Measurements from ENCODE around the gene KRT38.

The KRT38 gene

DNA sequence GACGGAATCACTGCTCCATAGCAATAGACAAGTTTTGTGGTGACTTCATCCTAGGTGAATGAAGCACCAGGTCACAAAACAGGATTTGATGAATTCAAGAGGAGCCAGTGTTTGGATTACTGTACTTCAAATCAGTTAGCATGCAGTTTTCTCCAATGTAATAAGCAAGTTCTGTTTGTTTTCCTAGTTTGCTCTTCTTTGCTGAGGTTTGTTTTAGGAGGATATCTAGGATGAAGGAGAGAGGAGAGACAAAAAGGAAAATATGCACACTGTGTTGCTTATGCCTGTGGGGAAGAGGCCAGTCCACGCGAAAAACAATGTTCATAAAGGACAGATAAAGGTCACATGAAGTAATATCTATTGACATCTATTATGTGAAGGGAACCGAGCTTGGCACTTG lies 25.4 kb downstream of the KRT38 start:
- no peak for TF ChIP-seq CTCF (IDR thresholded peaks at IDR 0.05; ENCODE audit: low read depth, low read length)
- no peak for DNase-seq (ENCODE audit: low read depth in 2 of 2)
- H3K4me3 ChIP-seq (replicated peaks in 1 of 2; ENCODE audit: low read depth in 2 of 2, low read length in 2 of 2): no peak overlapping the region

GRCh38 chr17:41413982-41414381 lies 26.8 kb downstream of the KRT38 start:
- no peak for TF ChIP-seq CTCF (IDR thresholded peaks at IDR 0.05; ENCODE audit: low read depth, low read length)
- no peak overlapping the region for H3K4me3 ChIP-seq (replicated peaks in 1 of 2; ENCODE audit: low read depth in 2 of 2, low read length in 2 of 2)
- DNase-seq (ENCODE audit: low read depth in 2 of 2): no peak

DNA sequence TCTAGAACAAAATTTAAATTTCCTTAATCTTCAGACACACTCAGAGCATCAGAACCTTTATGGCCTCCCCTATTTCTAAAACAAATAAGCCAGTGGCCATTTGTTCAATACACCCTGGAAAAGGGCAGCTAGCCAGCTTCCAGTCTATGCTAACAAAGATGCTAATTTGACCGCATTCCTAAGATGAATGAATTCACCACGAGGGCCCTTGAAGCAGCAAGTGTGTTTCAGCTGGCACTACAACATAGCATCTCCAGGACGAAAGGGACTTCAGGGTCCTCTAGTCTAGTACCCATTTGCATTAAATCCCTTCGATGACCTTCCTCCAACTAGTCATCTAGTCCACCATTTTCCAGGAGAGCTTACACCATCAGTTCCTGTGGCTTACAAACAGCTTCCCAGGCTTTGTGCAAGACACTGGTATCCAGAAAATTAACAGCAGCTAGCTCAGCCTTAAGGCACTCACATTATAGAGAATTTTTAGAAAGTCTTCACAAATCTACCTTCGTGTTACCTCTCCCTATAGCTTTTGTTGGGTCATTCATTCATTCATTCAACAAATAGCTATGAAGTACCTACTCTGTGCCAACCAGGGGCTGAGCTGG lies 27.3 kb downstream of the KRT38 start:
- DNase-seq (ENCODE audit: low read depth in 2 of 2): no peak
- TF ChIP-seq CTCF (IDR thresholded peaks at IDR 0.05; ENCODE audit: low read depth, low read length): no peak
- no peak overlapping the region for H3K4me3 ChIP-seq (replicated peaks in 1 of 2; ENCODE audit: low read depth in 2 of 2, low read length in 2 of 2)

DNA sequence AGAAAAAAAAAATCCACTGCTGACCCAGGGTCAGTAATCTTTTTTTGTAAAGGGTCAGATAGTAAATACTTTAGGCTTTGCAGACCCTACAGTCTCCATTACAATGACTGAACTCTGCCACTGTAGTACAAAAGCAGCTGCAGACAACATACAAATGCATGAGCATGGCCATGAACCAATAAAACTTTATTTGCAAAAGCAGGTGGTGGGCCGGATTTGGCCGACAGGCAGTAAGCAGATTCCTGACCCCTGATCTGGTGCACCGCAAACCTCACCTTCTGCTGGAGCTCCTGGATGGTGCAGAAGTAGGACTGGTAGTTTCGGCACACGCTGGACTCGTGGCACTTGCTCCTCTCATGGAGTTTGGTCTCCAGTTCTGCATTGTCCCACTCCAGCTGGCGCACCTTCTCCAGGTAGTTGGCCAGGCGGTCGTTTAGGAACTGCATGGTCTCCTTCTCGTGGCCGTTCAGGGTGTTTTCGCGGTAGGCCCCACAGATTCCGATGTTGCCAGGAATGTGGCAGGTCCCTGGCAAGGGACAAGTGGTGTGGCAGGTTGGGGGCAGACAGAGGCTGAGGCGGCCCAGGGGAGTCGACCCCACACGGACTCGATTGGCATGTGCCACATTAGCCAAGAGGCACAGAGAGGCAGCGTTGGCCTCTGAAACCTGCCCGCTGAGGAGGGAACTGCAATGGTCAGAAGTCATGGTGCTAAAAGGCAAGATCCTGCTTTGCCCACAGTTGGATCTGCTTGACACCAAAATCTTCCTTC lies 29.5 kb downstream of the KRT38 start:
- TF ChIP-seq CTCF (IDR thresholded peaks at IDR 0.05; ENCODE audit: low read depth, low read length): no peak
- H3K4me3 ChIP-seq (replicated peaks in 1 of 2; ENCODE audit: low read depth in 2 of 2, low read length in 2 of 2): no peak overlapping the region
- no peak for DNase-seq (ENCODE audit: low read depth in 2 of 2)

GRCh38 chr17:41407226-41407625 lies 33.6 kb downstream of the KRT38 start:
- no peak for DNase-seq (ENCODE audit: low read depth in 2 of 2)
- TF ChIP-seq CTCF (IDR thresholded peaks at IDR 0.05; ENCODE audit: low read depth, low read length): no peak
- H3K4me3 ChIP-seq (replicated peaks in 1 of 2; ENCODE audit: low read depth in 2 of 2, low read length in 2 of 2): no peak overlapping the region

- DNase-seq (ENCODE audit: low read depth in 2 of 2): no peak
- TF ChIP-seq CTCF (IDR thresholded peaks at IDR 0.05; ENCODE audit: low read depth, low read length): no peak
- no peak overlapping the region for H3K4me3 ChIP-seq (replicated peaks in 1 of 2; ENCODE audit: low read depth in 2 of 2, low read length in 2 of 2)
Observed at GRCh38 chr17:41406205-41406604, 34.6 kb downstream of the KRT38 start.
